IgD-negative memory B cell (primary cell): Measurements from ENCODE around the gene GMPS. TPM values are rescaled to one million over a fixed set of nuclear protein-coding genes. Genes with fewer than 3 reads are reported as not detected.
"Not testable (repeated sequence)": the region's sequence is repeated elsewhere in the genome, so short reads cannot be mapped to it uniquely, and the experiment has no call there.

Source experiments
- H3K27ac Mint-ChIP-seq, 3 donors: one replicate each; pipeline ENCODE4 v1.8.0; 2020 to 2022; ENCODE audit warnings: mild to moderate bottlenecking in 3 of 3, mixed read lengths in 3 of 3, moderate library complexity in 1 of 3
- H3K27me3 Mint-ChIP-seq: one replicate; pipeline ENCODE4 v1.8.0; 2021; ENCODE audit warnings: mixed read lengths
- H3K36me3 Mint-ChIP-seq: one replicate; pipeline ENCODE4 v1.8.0; 2020; ENCODE audit warnings: mild to moderate bottlenecking, mixed read lengths
- H3K4me1 Mint-ChIP-seq, 3 donors: one replicate each; pipeline ENCODE4 v1.8.0; 2020 to 2022; ENCODE audit warnings: mixed read lengths in 3 of 3, mild to moderate bottlenecking in 1 of 3
- H3K4me3 Mint-ChIP-seq, 4 donors: one replicate each; pipeline ENCODE4 v1.8.0; 2020 to 2022; ENCODE audit warnings: mild to moderate bottlenecking in 4 of 4, mixed read lengths in 4 of 4, moderate library complexity in 3 of 4
- H3K9me3 Mint-ChIP-seq, 3 donors: one replicate each; pipeline ENCODE4 v1.8.0; 2020 to 2021; ENCODE audit warnings: mixed read lengths in 3 of 3, mild to moderate bottlenecking in 1 of 3
- polyA plus RNA-seq: library from polyadenylated mRNA; unstranded; fragments of 300-500 nt; fragmentation: Illumina TruSeq; gene quantifications from one replicate; pipeline ENCODE4 v1.2.3, GENCODE V29; 2021

GMPS gene
- polyA plus RNA-seq, 1 donor from 2014 or later = 47.1 TPM

DNA sequence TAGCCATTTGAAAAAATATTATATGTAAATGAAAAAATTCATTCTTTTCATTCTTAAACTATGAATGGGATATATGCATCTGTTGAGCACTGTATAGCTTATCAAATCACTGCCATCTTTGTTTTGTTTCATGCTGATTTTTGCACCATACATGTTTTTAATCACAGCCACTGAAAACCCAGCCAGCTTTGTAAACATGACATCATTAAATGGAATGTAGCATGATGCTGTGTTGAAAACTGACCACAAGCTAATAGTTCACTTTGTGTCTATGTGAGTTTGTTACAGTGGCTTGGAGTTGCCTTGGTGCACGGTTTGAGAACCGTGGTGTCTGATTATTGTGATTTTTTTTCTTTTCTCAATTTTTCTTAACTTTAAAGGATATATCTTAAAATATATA, 75.7 kb downstream of the GMPS start:
- Mint-ChIP-seq H3K27ac (no peak overlapping the region), H3K9me3 (no peaks in the 10 kb centered on the region), H3K36me3 (peaks cover 8% of the 10 kb centered on the region), H3K4me1 (no peaks in the 10 kb centered on the region), H3K4me3 (no peak overlapping the region), H3K27me3 (no peaks in the 10 kb centered on the region)

DNA sequence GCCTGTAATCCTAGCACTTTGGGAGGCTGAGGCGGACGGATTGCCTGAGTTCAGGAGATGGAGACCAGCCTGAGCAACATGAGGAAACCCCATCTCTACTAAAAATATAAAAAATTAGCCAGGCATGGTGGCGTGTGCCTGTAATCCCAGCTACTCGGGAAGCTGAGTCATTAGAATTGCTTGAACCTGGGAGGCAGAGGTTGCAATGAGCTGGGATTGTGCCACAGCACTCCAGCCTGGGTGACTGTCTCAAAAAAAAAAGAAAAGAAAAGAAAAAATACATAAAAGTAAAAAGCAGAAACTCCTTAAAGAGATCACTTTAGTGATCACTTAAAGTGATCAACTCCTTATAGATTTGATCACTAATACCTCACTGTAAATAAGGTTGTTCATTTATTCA, 78.0 kb downstream of the GMPS start:
- no peaks in the 10 kb centered on the region for H3K27me3 Mint-ChIP-seq
- H3K9me3 Mint-ChIP-seq = peaks cover 0 to 5% (median 0%) of the 10 kb centered on the region in 3 donors

DNA sequence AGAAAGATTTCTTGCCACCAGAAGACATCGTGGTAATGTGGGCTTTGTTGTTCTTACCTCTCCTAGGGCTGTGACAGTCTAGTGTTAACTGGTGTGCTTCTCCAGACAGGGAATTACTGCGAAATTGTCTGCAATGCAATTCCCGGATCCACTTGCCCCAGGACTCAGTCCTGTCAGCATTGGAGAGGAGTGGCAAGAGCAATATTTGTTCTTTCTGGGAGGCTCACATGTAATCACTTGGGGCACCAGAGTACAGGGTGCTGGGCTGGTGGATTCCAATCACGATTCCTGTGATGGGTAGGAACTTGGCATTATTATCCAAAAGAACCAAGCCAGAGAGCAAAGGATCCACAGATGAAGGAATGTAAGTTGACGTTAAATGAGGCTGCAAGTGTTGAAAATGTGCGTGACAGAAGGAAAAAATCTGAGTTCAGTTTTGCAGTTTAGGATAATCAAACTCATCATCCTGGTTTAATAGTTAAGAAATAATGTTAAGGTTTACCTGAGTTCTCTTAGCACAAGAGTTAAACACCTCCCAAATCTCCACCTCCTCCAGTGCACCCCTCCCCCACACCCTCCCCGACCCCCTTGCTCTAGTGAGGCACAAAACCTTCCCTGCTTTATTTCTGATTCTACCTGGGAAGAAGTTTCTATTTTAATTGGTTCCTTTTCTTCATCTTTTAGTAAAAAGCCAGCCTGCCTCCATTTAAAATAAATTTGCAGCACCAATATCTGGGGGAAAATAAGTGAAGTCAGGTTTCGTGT, 79.2 kb downstream of the GMPS start:
- no peak overlapping the region for H3K4me3 Mint-ChIP-seq
- H3K36me3 Mint-ChIP-seq = no peaks in the 10 kb centered on the region
- peaks cover 0 to 5% (median 0%) of the 10 kb centered on the region in 3 donors for H3K9me3 Mint-ChIP-seq
- peaks cover 0 to 1% (median 0%) of the 10 kb centered on the region in 3 donors for H3K4me1 Mint-ChIP-seq
- no peak overlapping the region for H3K27ac Mint-ChIP-seq
- no peaks in the 10 kb centered on the region for H3K27me3 Mint-ChIP-seq

More for the DNA sequence above, 78.0 kb downstream of the GMPS start:
- H3K27ac Mint-ChIP-seq = no peak overlapping the region
- peaks cover 2% of the 10 kb centered on the region for H3K36me3 Mint-ChIP-seq
- peaks cover 0 to 1% (median 0%) of the 10 kb centered on the region in 3 donors for H3K4me1 Mint-ChIP-seq
- no peak overlapping the region for H3K4me3 Mint-ChIP-seq

DNA sequence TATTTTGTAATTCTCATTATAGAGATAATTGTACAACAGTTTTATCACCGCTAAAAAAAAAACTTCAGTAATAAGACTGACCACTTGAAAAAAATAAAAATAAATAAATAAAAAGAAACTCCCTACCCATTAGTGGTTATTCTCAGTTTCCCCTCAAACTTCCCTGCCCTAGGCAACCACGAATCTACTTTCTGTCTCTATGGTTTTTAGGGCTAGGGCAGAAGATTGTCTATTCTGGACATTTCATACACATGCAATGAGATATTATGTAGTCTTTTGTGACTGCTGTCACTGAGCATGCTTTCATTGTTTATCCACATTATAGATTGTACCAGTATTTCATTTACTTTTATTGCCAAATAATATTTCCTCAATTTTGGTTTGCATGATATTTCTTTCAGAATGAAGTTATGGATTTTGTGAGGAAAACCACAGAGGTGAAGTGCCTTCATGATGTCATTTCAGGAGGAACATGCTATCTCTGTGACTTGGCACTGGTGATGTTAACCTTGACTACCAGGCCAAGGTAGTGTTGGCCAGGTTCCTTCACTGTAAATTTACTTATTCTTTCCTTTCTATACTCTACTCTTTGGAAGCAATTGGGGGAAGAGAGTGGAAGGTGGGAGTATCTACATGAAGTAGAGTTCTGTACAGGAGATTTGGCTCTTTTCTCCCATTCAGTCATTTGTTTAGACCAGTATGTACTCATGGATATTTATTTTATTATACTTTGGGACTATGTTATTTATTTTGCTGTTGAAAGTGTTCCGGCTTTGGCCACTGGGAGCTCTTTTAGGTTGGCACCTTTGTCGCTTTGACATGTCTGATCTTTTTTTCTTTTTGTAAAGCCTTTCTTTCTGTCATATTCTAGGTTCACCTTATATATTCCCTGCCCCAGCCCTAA, 86.3 kb downstream of the GMPS start:
- Mint-ChIP-seq H3K36me3 (peaks cover 6% of the 10 kb centered on the region), H3K27me3 (no peaks in the 10 kb centered on the region), H3K4me3 (no peak overlapping the region), H3K4me1 (no peaks in the 10 kb centered on the region), H3K9me3 (peaks cover 0 to 5% (median 3%) of the 10 kb centered on the region in 3 donors), H3K27ac (no peak overlapping the region)

DNA sequence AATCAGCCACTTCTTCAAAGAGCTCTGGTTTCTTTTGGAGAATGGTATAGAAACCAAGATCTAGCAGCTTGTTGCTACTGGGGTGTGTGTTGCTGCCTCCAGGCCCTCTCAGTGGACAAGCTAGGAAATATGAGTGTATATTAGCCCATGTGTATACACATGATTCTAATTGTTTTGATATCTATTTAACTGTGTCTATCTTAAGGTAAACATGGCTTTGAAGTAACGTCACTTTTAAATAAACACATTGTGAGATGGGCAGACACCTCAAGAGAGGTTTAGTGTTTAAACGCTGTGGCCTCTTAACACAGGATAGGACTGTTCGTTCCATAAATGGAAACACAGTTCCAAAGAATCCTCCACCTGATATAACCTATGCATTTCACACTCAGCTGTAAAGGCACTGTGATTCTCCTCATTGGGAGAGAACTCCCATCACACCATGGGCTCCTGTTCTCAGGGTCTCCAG, 87.0 kb downstream of the GMPS start:
- Mint-ChIP-seq H3K9me3 (peaks cover 0 to 6% (median 3%) of the 10 kb centered on the region in 3 donors), H3K27ac (no peak overlapping the region), H3K4me1 (no peaks in the 10 kb centered on the region), H3K4me3 (no peak overlapping the region), H3K36me3 (peaks cover 6% of the 10 kb centered on the region), H3K27me3 (no peaks in the 10 kb centered on the region)

DNA sequence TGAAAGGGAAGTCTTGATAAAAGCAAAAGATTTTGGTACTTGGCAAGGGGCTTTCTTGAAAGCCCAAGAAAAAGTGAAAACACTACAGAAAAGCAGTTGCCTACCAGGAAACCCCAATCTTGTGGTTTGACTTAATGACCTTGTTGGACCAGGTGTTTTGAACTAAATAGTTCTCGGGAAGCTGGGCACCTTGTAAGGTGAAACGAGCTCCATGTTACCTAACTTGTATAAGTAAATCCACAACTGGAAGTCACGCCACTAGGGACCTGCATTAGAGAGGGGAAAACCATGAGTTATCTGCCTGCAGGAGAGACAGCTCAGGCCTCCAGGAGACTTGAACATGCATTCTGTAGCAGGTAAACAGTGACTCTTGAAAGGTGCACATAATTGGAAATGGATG, 88.2 kb downstream of the GMPS start:
- Mint-ChIP-seq H3K9me3 (peaks cover 0 to 3% (median 3%) of the 10 kb centered on the region in 3 donors), H3K4me1 (no peaks in the 10 kb centered on the region), H3K36me3 (peaks cover 6% of the 10 kb centered on the region), H3K27ac (no peak overlapping the region), H3K27me3 (no peaks in the 10 kb centered on the region), H3K4me3 (no peak overlapping the region)

DNA sequence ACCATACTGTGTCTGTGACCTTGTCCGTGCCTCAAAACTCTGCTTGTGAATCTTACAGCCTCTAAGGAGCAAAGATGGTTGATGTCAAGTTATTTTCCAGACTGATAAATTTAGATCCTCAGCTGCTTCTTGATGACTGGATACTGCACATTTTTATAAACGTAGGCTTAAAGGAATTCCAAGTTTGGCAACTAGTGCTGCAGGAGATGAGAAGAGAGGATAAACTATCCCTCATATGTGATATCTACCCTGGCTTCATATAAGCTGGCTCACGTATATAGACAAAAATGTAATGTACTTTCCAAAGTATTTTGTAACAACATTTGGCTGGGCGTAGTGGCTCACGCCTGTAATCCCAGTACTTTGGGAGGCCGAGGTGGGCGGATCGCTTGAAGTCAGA, 89.6 kb downstream of the GMPS start:
- Mint-ChIP-seq H3K36me3 (peaks cover 6% of the 10 kb centered on the region), H3K27ac (no peak overlapping the region), H3K9me3 (peaks cover 0 to 3% (median 3%) of the 10 kb centered on the region in 3 donors), H3K27me3 (no peaks in the 10 kb centered on the region), H3K4me1 (no peaks in the 10 kb centered on the region), H3K4me3 (no peak overlapping the region)

DNA sequence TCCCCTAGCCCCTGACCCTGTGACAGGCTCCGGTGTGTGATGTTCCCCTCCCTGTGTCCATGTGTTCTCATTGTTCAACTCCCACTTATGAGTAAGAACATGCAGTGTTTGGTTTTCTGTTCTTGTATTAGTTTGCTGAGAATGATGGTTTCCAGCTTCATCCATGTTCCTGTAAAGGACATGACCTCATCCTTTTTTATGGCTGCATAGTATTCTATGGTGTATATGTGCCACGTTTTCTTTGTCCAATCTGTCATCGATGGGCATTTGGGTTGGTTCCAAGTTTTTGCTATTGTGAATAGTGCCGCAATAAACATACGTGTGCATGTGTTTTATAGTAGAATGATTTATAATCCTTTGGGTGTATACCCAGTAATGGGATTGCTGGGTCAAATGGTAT, 90.6 kb downstream of the GMPS start:
- H3K4me1 Mint-ChIP-seq, H3K27me3 Mint-ChIP-seq, H3K4me3 Mint-ChIP-seq, H3K27ac Mint-ChIP-seq, H3K36me3 Mint-ChIP-seq, H3K9me3 Mint-ChIP-seq: not testable (repeated sequence)

DNA sequence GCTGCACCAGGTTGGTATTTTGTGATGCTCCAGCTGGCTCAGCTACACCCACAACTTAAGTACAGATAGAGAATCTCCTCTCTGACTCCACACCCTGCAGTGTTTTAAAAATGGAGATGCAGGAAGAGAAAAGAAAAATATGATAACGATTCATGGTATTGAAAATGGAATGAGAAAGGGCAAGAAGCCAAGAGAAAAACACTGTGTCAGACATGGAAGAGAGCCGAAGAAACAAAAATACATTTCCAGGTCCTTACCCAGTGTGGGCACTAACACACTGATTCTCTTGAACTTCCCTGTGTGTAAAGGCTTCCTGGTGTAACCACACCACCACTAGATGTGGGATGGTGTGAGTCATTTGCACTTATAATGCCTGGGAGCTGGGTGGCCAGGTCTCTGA, 93.1 kb downstream of the GMPS start:
- Mint-ChIP-seq H3K27ac (no peak overlapping the region), H3K27me3 (no peaks in the 10 kb centered on the region), H3K4me1 (no peaks in the 10 kb centered on the region), H3K4me3 (no peak overlapping the region), H3K36me3 (peaks cover 2% of the 10 kb centered on the region), H3K9me3 (peaks cover 0 to 9% (median 3%) of the 10 kb centered on the region in 3 donors)

DNA sequence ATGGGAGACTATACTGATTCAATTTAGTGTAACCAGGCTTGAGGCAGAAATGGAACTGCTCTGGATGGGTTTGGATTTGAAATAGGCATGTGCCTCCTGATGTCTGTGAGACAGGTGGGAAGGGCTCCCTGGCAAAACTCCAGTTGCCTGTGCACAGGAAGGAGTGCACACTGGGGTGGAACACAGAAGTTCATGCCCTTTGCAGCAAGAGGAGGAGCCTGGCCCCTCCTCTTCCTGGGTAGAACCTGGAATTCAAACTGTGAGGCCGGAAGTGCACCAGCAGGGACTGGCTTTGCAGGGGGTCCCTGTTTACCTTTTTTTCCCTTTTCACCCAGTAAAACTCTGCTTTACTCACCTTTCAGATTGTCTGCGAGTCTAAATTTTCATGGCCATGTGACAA, 99.9 kb downstream of the GMPS start:
- Mint-ChIP-seq H3K36me3 (no peaks in the 10 kb centered on the region), H3K4me1 (peaks cover 6 to 11% (median 8%) of the 10 kb centered on the region in 3 donors), H3K4me3 (no peak overlapping the region), H3K27ac (no peak overlapping the region), H3K9me3 (peaks cover 0 to 6% (median 2%) of the 10 kb centered on the region in 3 donors), H3K27me3 (no peaks in the 10 kb centered on the region)

DNA sequence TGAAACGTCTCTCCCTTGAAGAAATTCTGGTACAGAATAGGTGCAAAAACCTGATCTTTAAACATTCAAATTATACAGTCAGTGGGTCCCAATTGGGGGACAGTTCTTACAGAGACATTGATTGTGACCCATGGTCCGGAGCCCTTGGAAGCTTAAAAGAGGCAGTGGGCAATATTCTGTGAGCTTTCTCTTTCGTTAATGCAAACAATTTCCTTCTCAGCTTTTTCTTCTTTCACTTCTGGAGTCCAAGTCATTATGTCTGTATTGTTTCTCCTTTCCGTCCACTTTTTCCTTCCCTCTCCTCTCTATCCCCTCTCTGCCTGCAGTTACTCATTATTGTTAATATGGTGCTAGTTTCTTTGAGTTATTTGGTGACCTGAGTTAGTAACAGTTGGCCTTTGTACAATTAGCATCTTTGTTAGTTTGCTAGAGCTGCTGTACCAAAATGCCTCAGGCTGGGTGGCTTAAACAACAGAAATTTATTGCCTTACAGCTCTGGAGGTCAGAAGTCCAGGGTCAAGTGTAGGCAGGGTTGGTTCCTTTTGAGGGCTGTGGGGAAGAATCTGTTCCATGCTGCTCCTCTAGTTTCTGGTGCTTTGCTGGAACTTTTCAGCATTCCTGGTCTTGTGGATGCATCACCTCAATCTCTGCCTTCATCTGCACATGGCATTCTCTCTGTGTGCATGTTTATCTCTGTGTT, 102.6 kb downstream of the GMPS start:
- no peak overlapping the region for H3K27ac Mint-ChIP-seq
- no peaks in the 10 kb centered on the region for H3K27me3 Mint-ChIP-seq
- peaks cover 0 to 2% (median 0%) of the 10 kb centered on the region in 3 donors for H3K9me3 Mint-ChIP-seq
- peaks cover 6 to 11% (median 8%) of the 10 kb centered on the region in 3 donors for H3K4me1 Mint-ChIP-seq
- H3K4me3 Mint-ChIP-seq = peak overlapping the region; percentile 2 to 84 (median 66)
- no peaks in the 10 kb centered on the region for H3K36me3 Mint-ChIP-seq

DNA sequence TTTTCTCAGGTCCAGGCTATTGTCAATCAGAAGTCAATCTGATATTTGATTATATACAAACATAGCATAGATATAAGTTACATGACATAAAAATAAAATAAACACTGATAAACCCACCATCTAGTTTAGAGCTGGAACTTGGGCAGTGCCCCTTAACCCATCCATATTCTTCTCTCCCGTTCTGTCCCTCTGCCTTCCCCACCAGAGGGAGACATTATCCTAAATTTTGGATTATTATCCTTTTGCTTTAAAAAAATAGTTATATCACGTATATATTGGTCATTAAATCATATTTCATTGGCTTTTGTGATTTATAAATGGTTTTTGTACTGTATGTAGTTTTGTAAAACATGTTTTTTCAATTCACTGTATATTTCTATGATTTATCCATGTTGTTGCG, 107.9 kb downstream of the GMPS start:
- no peak overlapping the region for H3K4me3 Mint-ChIP-seq
- peaks cover 0 to 3% (median 2%) of the 10 kb centered on the region in 3 donors for H3K4me1 Mint-ChIP-seq
- H3K36me3 Mint-ChIP-seq = no peaks in the 10 kb centered on the region
- no peaks in the 10 kb centered on the region for H3K27me3 Mint-ChIP-seq
- H3K9me3 Mint-ChIP-seq = no peaks in the 10 kb centered on the region
- H3K27ac Mint-ChIP-seq = no peak overlapping the region

DNA sequence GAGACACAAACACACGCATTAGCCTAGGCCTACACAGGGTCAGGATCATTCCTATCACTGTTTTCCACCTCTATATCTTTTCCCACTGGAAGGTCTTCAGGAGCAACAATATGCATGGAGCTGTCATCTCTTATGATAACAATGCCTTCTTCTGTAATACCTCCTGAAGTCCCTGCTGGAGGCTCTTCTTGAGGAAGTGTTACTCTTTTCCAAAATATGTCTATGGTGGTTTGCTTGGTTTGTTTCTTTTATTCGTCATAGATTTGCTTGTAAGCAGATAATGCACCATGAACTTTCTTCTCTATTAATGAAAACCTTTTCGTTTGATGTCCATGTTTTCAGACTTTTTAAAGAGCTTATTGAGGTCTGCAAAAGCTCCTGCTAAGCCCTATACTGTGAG, 109.3 kb downstream of the GMPS start:
- peaks cover 0 to 2% (median 0%) of the 10 kb centered on the region in 3 donors for H3K4me1 Mint-ChIP-seq
- H3K27ac Mint-ChIP-seq = no peak overlapping the region
- H3K36me3 Mint-ChIP-seq = peaks cover 2% of the 10 kb centered on the region
- no peaks in the 10 kb centered on the region for H3K9me3 Mint-ChIP-seq
- no peaks in the 10 kb centered on the region for H3K27me3 Mint-ChIP-seq
- H3K4me3 Mint-ChIP-seq = no peak overlapping the region

DNA sequence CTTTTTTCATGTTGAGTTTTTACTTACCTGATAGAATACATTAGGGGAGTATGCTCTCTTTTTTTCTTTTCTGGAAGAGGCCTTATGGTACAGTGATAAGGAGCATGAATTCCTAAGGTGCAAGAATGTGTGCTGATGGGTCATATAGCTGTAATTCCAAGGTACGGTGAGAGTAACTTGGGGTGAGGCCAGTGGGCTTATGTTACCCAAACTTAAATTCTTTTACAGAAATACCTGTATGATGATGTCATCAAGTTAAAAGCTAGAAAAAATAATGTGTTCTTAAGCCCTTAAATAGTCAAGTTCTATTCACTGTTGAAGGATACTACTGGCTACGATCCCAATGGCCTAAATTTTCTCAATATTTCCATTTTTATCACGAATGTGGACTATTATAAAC, 111.2 kb downstream of the GMPS start:
- H3K9me3 Mint-ChIP-seq = no peaks in the 10 kb centered on the region
- H3K27ac Mint-ChIP-seq = no peak overlapping the region
- H3K4me3 Mint-ChIP-seq = no peak overlapping the region
- H3K27me3 Mint-ChIP-seq = no peaks in the 10 kb centered on the region
- H3K4me1 Mint-ChIP-seq = peaks cover 0 to 2% (median 0%) of the 10 kb centered on the region in 3 donors
- H3K36me3 Mint-ChIP-seq = peaks cover 2% of the 10 kb centered on the region
